GM19463 (cell line): ENCODE results near the gene THAP10.
"Not testable (repeated sequence)": the region's sequence is repeated elsewhere in the genome, so short reads cannot be mapped to it uniquely, and the experiment has no call there.

Source experiments
- ATAC-seq: cut with Tn5 transposase; IDR thresholded peaks from one replicate; pipeline ENCODE4 v1.9.1; 2021; ENCODE audit warnings: mild to moderate bottlenecking, moderate library complexity; ENCODE audit not compliant: unreplicated experiment

THAP10 gene

DNA sequence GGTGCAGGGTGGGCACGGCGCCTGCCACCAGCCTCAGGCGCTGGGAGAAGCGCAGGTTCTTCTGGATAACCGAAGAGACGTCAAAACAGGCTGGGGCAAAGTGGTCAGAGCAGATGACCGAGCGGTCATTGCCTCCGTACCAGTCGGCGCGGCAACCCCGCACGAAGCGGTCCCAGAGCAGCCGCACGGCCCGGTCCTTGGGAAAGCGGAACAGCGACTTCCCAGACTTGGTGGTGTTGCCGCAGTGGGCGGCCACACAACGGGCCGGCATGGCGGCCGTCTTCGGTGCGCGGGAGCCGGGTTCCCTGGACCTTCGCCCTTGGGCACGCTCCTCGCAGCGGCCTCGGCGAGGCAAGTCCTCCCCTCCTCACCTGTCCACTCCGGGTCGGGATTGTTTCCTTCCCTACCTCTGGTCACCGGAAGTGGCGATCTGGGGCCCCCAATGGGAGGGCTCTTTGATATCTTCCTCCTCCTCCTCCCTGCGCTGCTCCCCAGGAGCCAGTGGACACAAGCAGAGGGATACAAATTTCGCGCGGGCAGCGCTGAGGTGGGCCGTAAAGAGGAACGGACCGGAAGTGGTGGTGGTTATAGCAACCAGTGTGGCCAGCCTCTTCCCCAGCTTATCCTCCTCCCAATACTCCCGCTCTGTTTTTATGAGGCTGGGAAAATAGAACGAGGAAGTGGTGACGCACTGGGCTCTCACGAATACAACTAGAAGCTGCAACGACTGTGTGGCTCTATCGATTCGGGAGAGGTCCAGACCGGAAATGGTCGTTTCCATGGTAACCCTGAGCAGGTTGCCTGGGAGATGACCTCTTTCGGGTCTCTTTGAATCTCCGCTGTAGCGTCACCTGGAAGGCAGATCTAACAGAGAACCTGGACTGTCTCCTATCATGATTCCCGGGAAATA lies at the start of gene THAP10, which contains the start of gene LRRC49:
THAP10 (minus strand) TSS at position 432 of the 910 bp plus-strand sequence; CDS start at position 271, 161 bp downstream.
LRRC49 (plus strand) TSS at position 825 of the 910 bp plus-strand sequence; CDS start at position 894, 69 bp downstream.
- ATAC-seq = peak; percentile 89

DNA sequence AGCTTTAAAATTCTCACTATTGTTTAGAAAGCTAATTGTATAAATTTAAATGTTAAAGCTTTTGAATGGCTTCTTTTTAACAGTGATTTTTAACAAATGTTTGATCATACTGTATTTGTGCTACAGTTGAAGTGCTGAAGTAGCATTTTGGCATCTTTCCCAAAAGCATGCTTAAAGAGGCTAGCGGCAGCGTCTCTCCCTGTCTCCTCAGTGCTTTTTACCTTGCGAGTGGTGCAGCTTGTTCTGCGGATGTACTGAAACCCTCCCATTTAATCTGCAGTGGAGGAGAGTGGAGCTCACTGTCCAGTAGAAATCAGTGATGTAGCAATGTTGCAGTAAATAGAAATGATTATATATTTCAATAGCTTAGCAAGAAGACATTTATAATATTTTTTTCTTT lies 44.1 kb upstream of the THAP10 start:
- no peak for ATAC-seq

DNA sequence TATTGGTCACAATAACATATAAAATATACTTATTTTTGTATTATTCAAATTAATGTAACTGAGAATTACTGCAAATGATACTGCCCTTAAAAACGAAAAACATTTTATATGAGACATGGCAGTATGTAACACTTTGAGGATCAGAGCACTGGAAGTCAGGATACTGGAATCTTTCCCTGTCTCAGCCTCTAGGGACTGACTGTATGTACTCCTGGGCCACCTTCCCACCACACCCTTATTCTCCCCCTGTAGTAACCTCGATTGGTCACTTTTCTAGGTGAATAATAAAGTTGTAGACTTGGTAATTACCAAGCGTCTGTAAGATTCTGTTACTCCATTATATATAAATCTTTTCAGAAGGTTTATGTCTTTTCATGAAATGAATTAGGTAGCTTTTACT lies 43.4 kb upstream of the THAP10 start:
- no peak for ATAC-seq

DNA sequence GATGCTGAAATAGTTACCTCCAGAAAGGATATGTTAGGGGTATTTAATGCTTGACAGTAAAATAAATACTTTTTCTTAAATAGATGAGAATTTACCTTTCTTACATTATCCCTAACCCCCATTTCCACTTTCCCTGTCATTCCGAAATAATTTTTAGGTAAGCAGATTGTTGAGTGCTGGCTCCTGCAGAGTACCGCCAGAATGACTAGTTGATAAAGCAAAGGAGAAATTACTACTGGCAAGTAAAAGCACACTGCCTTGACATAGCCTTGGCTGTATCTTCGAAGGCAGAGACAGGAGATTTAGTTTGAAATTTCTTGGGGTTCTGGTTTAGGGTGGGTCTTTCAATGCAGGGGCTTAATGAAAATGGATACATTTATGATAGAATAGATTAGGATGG lies 41.2 kb upstream of the THAP10 start:
- no peak for ATAC-seq

DNA sequence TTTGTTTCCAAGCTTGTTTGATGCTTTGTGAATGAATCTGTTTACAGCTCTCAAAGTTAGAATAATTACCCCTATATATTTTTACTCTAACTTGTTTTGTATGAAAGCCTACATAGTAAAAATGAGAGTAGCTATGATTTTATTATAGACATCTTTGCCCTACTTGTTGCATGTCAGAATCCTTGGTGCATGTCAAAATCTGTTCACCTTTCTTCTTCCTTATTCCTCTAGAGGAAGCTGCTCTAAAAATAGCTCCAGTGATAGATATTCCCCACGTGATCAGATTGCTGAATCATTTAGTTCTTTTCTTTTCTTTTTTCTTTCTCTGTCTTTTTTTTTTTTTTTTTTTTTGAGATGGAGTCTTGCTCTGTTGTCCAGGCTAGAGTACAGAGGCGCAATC lies 40.2 kb upstream of the THAP10 start:
- no peak for ATAC-seq

DNA sequence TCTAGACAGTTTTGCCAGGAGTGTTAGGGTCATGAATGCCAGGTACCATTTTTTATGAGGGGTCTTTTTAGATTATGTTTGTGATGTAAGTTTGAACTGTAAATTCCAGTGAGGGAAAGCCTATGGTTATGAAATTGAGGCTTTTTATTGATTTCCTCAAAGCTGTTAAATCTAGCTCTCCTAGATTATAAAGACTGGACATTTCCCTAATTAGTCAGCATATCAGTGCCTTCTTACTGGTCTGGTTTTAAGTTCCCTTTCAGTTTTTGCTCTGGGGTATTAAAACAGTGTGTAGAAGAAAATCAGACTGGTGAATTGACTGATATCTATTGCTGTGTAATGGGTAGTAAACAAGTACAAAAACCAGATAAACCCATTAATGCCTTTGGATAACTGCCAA lies 39.6 kb upstream of the THAP10 start:
- ATAC-seq = no peak

DNA sequence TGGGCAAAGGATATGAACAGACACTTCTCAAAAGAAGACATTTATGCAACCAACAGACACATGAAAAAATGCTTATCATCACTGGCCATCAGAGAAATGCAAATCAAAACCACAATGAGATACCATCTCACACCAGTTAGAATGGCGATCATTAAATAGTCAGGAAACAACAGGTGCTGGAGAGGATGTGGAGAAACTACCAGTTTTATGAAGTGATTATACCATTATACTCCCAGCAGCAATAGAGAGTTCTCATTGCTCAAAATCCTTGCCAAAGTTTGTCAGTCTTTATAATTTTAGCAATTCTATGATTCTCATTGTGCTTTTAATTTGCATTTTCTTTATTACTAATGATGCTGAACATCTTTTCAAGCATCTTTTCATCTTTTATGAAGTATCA lies 34.7 kb upstream of the THAP10 start:
- ATAC-seq = not testable (repeated sequence)

DNA sequence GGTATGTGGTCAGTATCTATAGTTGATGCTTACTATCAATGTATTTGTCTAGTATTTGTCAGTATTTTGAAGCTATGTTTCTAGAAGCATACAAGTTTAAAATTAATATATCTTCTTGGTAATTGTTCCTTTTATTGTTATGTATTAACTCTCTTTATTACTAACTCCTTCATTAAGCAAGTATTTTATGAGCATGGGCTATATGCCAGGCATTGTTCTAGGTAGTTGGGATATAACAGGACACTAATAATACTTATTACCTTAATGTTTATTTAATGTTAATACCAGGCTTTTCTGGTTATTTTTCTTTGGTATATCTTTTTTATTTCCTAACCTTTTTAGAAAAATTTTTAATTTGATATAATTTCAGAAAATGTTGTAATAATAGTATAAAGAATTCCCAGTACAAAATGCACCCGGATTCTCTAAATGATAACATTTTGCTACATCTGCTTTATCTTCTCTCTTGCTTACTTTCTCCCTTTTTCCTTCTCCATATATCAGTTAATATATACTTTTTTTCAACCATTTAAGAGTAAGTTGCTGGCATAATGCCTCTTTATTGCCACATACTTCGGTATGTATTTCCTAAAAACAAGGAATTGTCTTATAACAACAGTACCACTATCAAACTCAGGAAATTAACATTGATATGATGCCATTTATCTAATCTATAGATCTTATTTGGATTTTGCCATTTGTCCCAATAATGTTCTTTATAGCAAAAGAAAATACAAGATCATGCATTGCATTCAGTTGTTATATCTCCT lies 31.3 kb upstream of the THAP10 start:
- no peak for ATAC-seq

DNA sequence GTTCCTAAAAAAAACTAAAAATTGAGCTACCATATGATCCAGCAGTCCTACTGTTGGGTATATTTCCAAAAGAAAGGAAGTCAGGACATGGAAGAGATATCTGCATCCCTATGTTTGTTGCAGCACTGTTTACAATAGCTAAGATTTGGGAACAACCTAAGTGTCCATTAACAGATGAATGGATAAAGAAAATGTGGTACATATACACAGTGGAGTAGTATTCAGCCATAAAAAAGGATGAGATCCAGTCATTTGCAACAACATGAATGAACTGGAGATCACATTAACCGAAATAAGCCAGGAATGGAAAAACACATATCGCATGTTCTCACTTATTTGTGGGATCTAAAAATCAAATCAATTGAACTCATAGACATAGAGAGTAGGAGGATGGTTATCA lies 29.9 kb upstream of the THAP10 start:
- ATAC-seq = no peak

DNA sequence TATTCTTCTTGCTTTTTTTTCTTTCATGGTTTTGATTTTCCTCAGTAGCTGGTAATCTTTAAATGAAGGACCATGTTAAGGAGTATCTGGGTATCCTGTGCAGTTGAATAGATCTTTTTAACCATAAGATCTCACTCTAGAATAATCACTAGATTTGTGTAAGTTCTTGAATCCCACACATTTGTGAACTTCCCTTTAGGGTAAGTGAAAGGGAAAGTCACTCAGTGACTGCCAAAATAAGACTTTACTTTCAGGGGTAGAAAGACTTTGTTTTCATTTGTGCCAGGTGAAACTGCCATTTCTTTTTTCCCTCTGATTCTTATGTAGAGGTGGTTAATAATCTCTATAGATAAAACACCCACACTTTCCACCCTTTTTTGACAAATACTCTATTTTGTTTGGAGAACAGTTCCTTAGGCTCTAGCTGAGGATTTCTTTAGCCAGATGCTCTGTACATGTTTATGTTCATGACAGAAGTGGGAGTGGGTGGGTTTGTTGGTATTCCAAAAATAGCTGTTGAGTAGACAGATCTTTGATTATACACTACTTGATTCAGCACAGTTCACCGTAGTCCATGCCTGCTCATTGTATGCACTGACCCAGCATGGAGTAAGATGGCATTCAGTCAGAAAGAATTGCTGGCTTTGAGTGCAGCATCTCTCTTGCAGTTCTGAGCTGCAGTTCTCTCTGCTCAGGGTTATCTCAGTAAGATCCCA lies 28.9 kb upstream of the THAP10 start:
- no peak for ATAC-seq

DNA sequence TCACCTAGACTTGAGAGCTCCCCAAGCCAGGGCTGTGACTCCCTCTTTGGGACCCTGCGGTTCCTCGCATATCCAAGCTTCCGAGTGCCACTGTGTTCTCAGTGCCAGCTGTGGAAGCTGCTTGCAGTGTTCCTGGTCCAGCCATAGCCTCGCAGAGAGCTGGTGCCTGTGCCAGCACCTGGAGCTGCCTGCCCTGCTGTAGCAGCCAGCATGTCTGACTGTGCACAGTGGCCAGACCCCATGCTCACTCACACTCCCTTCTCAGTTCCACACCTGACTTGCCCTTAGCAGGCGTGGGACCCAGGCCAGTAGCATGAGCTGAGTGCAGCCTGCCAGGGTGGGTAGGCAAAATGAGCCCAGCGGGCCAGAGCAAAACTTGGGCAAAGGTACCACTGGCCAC lies 25.7 kb upstream of the THAP10 start:
- ATAC-seq = no peak

DNA sequence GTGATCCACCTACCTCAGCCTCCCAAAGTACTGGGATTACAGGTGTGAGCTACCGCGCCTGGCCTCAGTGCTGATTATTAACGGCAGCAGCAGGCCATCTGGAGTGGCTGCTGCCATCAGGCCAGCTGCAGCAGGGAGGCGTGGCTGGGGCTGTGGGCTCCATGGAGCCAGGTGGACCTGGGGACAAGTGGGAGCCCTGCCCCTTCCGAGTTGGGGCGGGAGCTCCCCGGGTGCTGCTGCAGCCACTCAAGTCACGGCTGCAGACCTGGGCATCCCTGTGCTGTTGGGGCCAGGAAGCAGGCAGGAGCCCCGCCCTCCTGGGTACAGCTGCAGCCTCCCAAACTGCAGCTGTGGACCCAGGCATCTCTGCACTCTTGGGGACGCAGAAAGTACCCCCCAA lies 24.3 kb upstream of the THAP10 start:
- no peak for ATAC-seq

DNA sequence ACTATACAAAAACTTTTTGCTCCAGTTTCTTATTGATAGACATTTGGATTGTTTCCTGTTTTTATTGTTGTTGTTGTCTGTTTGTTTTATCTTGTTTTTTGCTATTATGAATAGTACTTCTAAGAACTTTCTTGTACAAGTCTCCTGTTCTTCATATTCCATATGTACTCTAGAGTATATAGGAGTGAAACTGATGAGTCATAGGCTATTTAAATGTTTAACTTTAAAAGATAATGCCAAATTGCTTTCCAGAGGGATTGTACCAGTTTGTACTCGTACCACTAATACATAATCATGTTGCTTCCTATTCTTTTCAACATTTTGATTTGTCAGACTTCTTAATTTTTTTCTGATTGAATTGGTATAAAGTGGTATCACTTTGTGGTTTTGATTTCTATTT lies 20.0 kb upstream of the THAP10 start:
- no peak for ATAC-seq

DNA sequence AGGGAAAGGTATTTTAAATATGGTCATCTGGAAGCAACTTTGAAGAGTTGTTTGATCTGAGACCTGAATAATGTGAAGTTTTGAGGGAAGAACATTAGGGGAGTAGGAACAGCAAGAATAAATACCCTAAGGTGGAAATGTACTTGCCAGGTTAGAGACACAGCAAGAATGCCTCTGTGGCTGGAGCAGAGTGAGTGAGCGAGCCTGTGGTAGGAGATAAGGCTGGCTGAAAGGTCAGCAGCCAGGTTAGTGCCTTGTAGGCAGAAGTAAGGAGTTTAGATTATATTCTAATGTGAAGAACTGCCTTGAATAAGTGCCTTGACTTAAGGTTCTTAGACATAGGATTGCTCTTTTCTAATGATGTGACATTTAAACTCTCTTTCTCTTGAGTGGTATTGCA lies 18.7 kb upstream of the THAP10 start:
- no peak for ATAC-seq

DNA sequence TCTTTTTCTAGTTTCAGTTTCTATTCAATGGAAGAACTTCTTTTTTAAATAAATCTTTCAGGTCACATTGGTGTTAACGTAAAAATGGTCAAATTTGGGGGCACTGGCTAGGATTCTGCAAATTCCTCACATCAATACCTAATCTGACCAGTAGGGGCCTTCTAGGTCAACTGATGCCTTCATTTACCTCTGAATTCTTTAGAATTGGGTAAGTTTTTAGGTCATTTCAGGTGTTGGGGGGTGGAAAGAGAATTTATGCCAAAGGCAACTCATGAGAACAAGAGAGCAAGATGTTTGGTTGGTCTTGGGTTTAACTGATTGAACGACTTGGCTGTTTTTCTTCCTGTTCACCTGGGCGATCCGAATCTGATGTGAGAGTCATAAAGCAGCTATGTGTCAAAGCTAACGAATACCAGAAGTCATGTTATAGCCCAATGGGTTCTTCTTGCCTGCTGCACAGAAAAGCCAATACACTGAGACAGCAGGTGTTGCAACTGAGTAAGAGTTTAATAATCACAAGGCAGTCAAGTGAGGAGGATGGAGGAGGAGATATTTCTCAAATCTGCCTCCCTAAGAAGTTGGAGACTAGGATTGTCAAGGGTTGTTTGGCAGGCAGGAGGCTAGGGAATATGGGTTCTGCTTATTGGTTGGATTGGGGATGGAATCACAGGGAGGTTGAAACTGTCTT lies 15.7 kb upstream of the THAP10 start:
- no peak for ATAC-seq

DNA sequence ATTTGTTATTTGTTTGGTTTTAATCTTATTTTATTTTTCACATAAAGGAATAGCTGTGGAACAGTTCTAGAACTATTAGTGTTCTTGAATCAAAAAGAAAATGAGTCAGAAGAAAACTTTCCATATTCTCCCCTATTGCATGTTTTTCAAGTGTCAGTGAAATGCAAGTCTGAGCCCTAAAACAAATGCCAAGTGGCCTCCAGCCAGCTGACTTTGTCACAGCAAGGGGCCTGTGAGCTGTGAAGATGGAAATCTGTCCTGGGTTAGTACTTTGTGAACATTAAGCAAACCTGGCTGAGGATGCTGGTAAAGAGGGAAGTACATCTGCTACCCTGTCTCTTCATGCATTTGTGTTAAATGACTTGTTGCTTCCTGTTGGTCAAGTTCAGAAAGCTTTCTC lies 14.6 kb upstream of the THAP10 start:
- no peak for ATAC-seq

DNA sequence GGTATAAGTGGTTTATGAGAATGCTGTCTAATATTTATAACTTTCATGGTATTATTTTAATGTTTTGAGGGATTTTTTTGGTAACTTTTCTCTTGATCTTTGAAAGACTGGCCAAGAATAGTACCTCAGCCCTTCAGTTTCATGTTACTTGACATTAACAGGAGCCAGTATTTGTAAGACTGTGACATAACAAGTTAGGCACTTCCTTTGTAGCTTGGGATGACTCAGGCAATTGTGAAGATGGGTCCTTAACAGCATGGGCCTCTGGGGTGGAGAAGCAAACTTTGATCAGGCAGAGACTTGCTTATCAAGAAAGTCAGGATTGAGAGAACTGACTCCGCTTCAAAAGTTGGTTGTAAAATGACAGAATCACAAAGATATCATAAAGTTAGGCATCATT lies 9.9 kb upstream of the THAP10 start:
- ATAC-seq = no peak

DNA sequence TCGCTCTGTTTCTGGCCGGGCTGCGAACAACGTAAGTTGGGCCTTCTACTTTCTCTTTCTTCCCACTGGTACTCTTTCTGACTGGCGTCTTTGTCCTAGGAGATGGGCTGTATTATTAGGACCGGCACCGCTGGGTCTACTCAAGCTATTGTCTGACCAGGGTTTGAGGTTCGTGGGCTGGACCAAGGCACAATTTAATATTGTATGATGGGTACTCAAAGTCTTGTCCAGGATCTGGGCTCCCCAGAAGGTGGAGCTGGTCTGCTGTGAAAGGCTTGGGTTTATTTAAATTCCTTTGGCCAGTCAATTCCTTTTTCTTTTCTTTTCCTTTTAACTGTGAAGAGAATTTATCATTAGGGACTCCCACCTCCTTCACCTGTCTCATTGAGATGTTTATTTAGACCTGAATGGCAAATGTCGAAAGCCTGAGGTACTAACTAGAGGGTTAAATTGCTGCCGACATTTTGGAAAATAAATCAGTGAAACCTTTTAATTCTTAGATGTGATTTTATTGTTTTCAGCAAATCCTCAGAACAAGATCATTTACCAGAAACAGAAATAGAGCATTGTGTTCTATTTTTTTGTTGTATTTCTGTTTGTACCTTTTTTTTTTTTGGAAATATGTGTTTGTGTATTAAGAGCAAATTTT lies 803 bp upstream of the THAP10 start:
- ATAC-seq = no peak

DNA sequence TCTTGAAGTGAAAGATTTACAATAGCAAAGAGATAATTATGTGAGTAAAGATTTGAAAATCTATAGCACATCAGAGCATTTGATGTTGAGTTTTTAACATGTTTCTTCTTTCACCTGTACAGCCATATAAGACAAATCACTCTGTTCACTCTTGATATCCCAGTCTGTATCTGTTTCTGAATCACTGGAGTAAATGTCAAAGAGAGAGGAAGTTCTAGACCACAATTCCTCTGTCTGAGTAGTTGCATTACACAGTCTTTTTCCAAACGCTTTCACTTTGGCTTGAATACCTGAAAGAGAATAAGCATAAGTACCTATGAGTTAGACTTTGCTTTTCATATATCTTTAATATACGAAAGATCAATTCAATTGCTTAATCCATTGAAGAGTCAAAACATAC lies 9.9 kb downstream of the THAP10 start:
- no peak for ATAC-seq

DNA sequence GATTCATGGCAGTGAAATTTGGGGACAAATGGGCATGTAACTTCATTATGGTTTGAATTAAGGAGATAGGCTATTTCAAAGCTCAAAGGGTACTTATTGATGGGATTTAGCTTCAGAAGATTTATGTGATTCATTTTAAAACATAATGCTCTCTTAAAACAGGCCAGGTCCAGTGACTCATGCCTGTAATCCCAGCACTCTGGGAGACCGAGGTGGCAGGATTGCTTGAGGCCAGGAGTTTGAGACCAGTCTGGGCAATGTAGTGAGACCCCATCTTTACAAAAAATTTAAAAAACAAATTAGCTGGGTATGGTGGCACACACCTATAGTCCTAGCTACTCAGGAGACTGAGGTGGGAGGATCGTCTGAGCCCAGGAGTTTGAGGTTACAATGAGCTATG lies 11.5 kb downstream of the THAP10 start:
- ATAC-seq = no peak
